ENCODE data around the gene C16orf74. TPM values are rescaled to one million over a fixed set of nuclear protein-coding genes. Genes with fewer than 3 reads are reported as not detected.

Gene C16orf74
- polyA plus RNA-seq, 6 donors from 2014 or later, result 106 to 243 (median 143) TPM

DNA sequence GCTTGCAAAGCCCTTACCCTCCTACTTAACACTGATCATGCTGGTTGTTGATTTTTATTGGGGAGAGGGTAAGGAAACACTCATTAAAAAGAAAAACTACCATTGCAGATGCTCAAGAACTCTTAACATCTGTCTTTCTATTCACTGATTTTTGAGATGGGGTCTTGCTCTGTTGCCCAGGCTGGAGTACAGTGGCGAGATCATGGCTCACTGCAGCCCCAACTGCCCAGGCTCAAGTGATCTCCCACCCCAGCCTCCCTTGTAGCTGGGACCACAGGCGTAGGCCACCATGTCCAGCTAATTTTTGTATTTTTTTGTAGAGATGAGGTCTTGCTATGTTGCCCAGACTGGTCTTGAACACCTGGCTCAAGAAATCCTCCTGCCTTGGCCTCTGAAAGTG is 33.9 kb upstream of the C16orf74 start:
- H3K27me3 Mint-ChIP-seq, result no peaks in the 10 kb centered on the region
- no peak overlapping the region for H3K27ac Mint-ChIP-seq
- DNase-seq, result no peak
- no peaks in the 10 kb centered on the region for H3K9me3 Mint-ChIP-seq
- H3K36me3 Mint-ChIP-seq, result peaks cover 14 to 21% of the 10 kb centered on the region in 2 donors
- no peak overlapping the region for H3K4me3 Mint-ChIP-seq
- ATAC-seq (ENCODE audit: low read depth in 2 of 2), result no peak
- peaks cover 12 to 16% (median 13%) of the 10 kb centered on the region in 3 donors for H3K4me1 Mint-ChIP-seq

DNA sequence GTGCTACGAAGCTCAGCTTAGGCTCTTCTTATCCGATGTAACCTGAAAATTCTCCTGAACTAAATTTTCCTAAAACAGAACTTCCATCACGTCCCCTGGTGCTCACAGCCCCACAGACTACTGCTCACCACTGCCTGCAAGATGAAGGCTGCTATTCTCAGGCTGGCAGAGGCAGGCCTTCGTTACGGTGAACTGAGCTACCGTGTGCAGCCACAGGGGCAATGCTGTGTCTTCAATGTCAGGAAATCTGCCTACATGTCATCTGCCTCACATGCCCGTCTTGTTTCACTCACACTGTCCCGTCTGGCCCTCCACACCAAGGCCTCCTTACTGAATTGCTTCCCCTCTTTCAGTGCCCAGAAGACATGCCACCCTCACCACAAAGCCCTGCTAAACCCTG is 32.5 kb upstream of the C16orf74 start:
- no peaks in the 10 kb centered on the region for H3K9me3 Mint-ChIP-seq
- H3K27me3 Mint-ChIP-seq, result no peaks in the 10 kb centered on the region
- peak overlapping the region in 4 of 6 donors; percentile 5 to 76 (median 24) for H3K27ac Mint-ChIP-seq
- no peak for DNase-seq
- ATAC-seq (ENCODE audit: low read depth in 2 of 2), result no peak
- peaks cover 11 to 26% of the 10 kb centered on the region in 2 donors for H3K36me3 Mint-ChIP-seq
- H3K4me1 Mint-ChIP-seq, result peaks cover 7 to 13% (median 12%) of the 10 kb centered on the region in 3 donors
- H3K4me3 Mint-ChIP-seq, result no peak overlapping the region

DNA sequence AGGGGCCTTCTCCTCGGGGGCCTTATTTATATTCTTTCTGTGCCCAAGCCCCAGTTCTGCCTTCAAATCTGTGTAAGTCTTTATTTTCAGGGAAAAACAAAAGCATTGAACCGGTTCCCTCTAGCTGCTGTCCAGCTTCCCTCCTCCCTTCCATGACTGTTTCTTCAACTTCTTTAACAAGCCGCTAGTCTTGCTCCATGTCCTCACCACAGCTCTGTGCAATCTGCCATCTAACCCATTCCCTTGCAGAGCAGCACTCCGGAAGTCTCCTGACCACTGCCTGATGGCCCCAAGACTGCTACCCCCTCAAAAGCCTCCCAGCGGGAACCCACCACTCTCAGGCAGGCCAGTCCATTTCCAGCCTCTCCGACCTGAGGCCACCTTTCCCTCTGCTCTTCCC is 31.6 kb upstream of the C16orf74 start:
- Mint-ChIP-seq H3K4me3 (no peak overlapping the region), H3K36me3 (peaks cover 10 to 26% of the 10 kb centered on the region in 2 donors), H3K27me3 (no peaks in the 10 kb centered on the region), H3K9me3 (no peaks in the 10 kb centered on the region), H3K4me1 (peaks cover 7 to 13% (median 12%) of the 10 kb centered on the region in 3 donors), H3K27ac (no peak overlapping the region)
- DNase-seq (no peak), ATAC-seq (ENCODE audit: low read depth in 2 of 2) (no peak)

DNA sequence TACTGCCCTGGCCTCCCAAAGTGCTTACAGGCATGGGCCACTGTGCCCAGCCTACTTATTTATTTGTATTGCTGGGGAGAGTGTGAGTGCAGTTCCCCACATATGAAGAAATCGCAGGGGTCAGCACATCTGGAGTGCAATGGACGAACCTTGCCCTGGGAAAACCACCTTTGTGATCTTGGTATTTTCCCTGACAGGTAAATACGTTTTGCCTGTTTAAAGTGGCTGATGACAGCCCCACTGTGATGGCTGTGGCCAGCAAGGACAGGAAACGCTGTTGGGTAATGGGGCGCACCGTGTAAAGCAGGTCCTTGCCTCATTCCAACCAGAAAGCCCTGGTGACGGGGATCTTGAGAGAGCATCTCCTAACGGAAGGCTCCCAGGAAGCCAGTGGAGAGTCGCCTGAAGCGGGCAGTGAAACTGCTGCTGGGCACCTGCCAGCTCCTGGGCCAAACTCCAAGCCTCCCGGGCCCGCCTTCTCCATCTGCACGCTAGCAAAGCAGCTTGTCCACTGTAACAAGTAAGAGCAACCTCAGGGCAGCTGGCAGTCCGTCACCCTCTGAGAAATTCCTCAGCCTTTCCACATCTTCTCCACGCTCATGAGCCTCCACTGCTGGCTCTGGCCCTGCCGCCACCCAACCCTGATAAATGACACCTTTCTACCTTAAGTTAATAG is 30.9 kb upstream of the C16orf74 start:
- peaks cover 7 to 13% (median 12%) of the 10 kb centered on the region in 3 donors for H3K4me1 Mint-ChIP-seq
- H3K36me3 Mint-ChIP-seq, result peaks cover 10 to 26% of the 10 kb centered on the region in 2 donors
- DNase-seq (no peak), ATAC-seq (ENCODE audit: low read depth in 2 of 2) (no peak)
- no peak overlapping the region for H3K4me3 Mint-ChIP-seq
- H3K27me3 Mint-ChIP-seq, result no peaks in the 10 kb centered on the region
- peak overlapping the region in 1 of 6 donors; percentile 12 for H3K27ac Mint-ChIP-seq
- H3K9me3 Mint-ChIP-seq, result no peaks in the 10 kb centered on the region

DNA sequence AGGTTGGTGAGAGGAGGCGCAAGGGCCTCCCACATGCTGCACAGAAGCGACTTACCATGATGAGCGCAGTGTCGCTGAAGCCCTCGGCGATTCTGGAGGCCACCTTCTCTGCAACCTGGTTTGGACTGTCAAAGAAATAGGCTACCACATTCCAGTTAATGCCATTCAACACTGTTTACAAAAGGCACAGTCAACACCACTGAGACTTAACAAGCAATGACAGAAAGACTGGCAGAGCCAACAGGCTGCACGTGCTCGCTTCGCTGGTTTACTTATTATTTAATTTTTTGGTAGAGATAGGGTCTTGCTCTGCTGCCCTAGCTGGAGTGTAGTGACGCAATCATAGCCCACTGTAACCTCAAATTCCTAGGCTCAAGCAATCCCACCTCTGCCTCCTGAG is 30.3 kb upstream of the C16orf74 start:
- Mint-ChIP-seq H3K27ac (peak overlapping the region in 1 of 6 donors; percentile 29), H3K4me3 (no peak overlapping the region), H3K4me1 (peaks cover 7 to 11% (median 9%) of the 10 kb centered on the region in 3 donors), H3K9me3 (no peaks in the 10 kb centered on the region), H3K36me3 (peaks cover 10 to 26% of the 10 kb centered on the region in 2 donors), H3K27me3 (no peaks in the 10 kb centered on the region)
- no peak for ATAC-seq (ENCODE audit: low read depth in 2 of 2)
- no peak for DNase-seq

DNA sequence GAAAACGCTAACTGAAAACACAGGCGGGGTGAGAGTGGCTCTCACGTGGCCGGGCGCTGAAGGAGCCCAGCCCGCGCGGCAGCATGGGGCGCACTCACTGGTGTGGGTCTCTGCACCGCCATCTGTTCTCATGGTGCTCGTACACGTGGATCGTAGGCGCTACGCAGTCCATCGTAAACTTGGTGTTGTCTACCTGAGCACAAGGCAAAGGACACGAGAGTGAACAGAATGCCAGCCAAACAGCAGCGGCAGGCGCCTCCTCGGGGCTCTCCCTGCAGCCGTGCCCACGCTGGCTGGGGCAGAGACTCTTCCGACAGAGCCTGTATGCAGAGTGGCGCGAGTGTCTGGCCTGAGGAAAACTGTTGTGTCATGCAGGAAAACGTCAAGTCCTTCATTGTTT is 29.4 kb upstream of the C16orf74 start:
- no peaks in the 10 kb centered on the region for H3K27me3 Mint-ChIP-seq
- peak overlapping the region in 1 of 6 donors; percentile 26 for H3K27ac Mint-ChIP-seq
- H3K36me3 Mint-ChIP-seq, result peaks cover 10 to 26% of the 10 kb centered on the region in 2 donors
- ATAC-seq (ENCODE audit: low read depth in 2 of 2), result no peak
- no peak overlapping the region for H3K4me3 Mint-ChIP-seq
- DNase-seq, result no peak
- no peaks in the 10 kb centered on the region for H3K9me3 Mint-ChIP-seq
- H3K4me1 Mint-ChIP-seq, result peaks cover 2 to 9% (median 7%) of the 10 kb centered on the region in 3 donors

DNA sequence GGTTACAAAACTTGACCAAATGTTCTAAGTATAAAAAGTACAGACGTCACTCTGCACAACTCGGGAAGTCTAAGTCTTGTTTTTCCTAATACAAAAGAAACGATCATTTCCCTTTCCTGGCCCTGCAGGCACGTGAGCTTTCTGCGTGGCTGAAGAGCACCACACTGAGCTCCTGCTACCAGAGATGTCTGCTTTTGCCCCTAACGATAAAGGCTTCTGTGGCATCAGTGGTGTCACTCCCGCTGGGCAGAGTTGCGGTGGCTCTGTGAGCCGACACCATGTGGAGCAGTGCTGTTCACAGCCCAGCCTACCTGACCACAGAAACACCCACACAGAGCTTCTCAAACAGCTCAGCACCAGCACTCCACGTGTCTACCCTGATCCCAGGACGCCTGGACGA is 28.0 kb upstream of the C16orf74 start:
- Mint-ChIP-seq H3K9me3 (no peaks in the 10 kb centered on the region), H3K4me1 (peaks cover 2 to 9% (median 6%) of the 10 kb centered on the region in 3 donors), H3K4me3 (no peak overlapping the region), H3K36me3 (peaks cover 10 to 26% of the 10 kb centered on the region in 2 donors), H3K27ac (peak overlapping the region in 1 of 6 donors; percentile 48), H3K27me3 (no peaks in the 10 kb centered on the region)
- DNase-seq (no peak), ATAC-seq (ENCODE audit: low read depth in 2 of 2) (no peak)

DNA sequence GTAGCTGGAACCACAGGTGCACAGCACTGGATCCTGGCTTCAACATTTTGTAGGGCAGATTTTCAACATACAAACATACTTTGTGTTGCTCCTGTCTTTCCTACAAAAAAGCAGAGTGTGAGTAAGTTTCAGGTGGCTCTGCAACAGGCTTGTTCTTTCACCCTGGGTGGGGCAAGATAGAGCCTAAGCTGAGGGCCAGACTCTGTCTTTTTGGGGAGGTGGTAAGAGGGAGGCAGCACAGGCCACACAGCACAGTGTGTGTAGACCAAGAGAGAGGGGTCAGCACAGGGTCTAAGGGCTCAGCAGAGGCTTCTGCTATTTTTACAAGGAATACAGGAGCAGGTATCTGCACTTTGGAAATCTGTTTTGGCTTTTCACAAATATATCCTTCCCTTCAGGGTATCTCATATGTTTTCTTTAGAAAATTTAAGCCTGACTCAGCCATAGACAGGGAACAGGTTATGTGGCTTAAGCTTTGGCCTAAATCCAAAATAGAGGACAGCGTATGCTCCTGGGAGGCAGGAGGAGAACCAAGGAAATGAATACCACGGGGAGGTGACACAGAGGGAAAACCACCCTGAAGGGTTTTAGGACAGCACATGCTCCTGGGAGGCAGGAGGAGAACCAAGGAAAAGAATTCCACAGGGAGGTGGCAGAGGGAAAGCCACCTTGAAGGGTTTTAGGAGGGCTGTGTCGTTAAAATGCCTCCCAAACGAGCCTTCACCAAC is 26.9 kb upstream of the C16orf74 start:
- DNase-seq (no peak), ATAC-seq (ENCODE audit: low read depth in 2 of 2) (no peak)
- no peaks in the 10 kb centered on the region for H3K27me3 Mint-ChIP-seq
- peaks cover 0 to 5% (median 2%) of the 10 kb centered on the region in 3 donors for H3K4me1 Mint-ChIP-seq
- peak overlapping the region in 2 of 6 donors; percentile 48 to 64 for H3K27ac Mint-ChIP-seq
- no peak overlapping the region for H3K4me3 Mint-ChIP-seq
- H3K9me3 Mint-ChIP-seq, result no peaks in the 10 kb centered on the region
- peaks cover 10 to 25% of the 10 kb centered on the region in 2 donors for H3K36me3 Mint-ChIP-seq

DNA sequence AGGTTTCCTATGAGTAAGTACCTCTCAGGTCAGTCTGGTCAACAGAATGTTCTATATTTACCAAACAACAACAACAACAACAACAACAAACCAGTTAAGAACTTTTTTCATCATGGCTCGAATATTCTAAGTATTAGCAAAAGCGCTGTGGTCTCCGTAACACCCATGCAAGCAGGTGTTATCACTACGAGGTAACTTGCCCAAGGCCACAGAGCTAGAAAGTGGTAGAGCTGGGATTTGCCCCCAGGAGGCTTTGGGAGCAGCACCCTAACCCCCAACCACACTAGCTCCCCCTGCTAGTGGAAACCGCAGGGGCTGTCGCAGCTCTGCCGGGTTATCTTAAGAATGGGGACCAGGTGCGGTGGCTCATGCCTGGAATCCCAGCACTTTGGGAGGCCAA is 23.9 kb upstream of the C16orf74 start:
- peaks cover 5 to 7% of the 10 kb centered on the region in 2 donors for H3K36me3 Mint-ChIP-seq
- H3K9me3 Mint-ChIP-seq, result no peaks in the 10 kb centered on the region
- H3K4me1 Mint-ChIP-seq, result no peaks in the 10 kb centered on the region
- ATAC-seq (ENCODE audit: low read depth in 2 of 2) (no peak), DNase-seq (no peak)
- H3K27ac Mint-ChIP-seq, result peak overlapping the region in 1 of 6 donors; percentile 62
- H3K27me3 Mint-ChIP-seq, result no peaks in the 10 kb centered on the region
- no peak overlapping the region for H3K4me3 Mint-ChIP-seq

DNA sequence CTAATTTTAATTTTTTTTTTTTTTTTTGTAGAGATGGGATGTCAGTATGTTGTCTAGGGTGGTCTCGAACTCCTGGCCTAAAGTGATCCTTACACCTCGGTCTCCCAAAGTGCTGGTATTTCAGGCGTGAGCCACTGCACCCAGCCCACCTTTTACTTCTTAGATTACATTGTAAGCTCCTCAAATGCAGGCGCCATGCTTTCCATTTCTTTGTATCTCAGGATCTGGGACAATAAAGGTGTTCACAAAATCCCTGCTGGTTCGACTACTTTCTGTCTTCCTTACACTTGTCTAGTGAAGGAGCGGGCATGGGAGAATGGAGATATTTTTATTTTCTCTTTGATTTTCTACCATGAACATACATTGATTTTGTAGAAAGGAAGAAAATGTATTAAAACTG is 23.2 kb upstream of the C16orf74 start:
- Mint-ChIP-seq H3K36me3 (peaks cover 0 to 3% of the 10 kb centered on the region in 2 donors), H3K4me3 (peak overlapping the region in 1 of 8 donors; percentile 9), H3K27me3 (no peaks in the 10 kb centered on the region), H3K27ac (no peak overlapping the region), H3K9me3 (no peaks in the 10 kb centered on the region), H3K4me1 (no peaks in the 10 kb centered on the region)
- ATAC-seq (ENCODE audit: low read depth in 2 of 2) (no peak), DNase-seq (no peak)

DNA sequence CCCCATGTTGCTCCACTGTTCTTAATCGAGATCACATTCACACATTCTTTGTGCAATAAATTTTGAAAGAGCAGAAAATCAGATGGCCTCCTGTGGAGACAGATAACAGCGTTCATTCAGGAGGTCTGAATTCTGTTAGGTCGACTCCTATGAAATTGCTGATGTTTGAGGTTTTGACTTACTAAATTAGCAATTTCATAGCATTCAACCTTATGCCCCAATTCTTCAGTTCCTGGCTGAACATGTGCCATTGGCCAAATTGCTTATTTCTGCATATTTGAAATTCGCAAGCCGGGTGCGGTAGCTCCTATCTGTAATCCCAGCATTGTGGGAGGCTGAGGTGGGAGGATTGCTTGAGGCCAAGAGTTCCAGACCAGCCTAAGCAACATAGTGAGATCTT is 22.1 kb upstream of the C16orf74 start:
- no peaks in the 10 kb centered on the region for H3K9me3 Mint-ChIP-seq
- no peak overlapping the region for H3K4me3 Mint-ChIP-seq
- H3K36me3 Mint-ChIP-seq, result peaks cover 0 to 3% of the 10 kb centered on the region in 2 donors
- H3K4me1 Mint-ChIP-seq, result no peaks in the 10 kb centered on the region
- no peak overlapping the region for H3K27ac Mint-ChIP-seq
- DNase-seq (no peak), ATAC-seq (ENCODE audit: low read depth in 2 of 2) (no peak)
- H3K27me3 Mint-ChIP-seq, result no peaks in the 10 kb centered on the region

DNA sequence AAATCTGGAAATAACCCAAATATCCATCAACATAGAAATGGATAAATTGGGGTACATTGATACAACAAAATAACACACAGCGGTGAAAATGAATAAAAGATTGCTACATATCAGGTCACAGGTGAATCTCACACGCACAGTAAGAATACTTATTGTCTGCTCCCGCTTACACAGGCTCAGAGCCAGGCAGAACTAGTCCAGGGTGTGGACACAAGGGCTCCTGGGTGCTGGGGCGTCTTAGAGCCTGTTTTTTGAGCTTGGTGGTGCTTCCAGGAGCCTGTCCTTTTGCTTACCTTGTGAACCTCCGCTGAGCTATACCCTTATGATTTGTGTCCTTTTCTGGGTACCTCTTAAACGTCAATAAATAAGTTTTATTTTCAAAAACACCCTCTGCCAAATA is 19.8 kb upstream of the C16orf74 start:
- DNase-seq (no peak), ATAC-seq (ENCODE audit: low read depth in 2 of 2) (no peak)
- no peaks in the 10 kb centered on the region for H3K27me3 Mint-ChIP-seq
- H3K27ac Mint-ChIP-seq, result peak overlapping the region in 1 of 6 donors; percentile 49
- no peak overlapping the region for H3K4me3 Mint-ChIP-seq
- no peaks in the 10 kb centered on the region for H3K9me3 Mint-ChIP-seq
- H3K4me1 Mint-ChIP-seq, result peaks cover 0 to 12% (median 10%) of the 10 kb centered on the region in 3 donors
- no peaks in the 10 kb centered on the region for H3K36me3 Mint-ChIP-seq

DNA sequence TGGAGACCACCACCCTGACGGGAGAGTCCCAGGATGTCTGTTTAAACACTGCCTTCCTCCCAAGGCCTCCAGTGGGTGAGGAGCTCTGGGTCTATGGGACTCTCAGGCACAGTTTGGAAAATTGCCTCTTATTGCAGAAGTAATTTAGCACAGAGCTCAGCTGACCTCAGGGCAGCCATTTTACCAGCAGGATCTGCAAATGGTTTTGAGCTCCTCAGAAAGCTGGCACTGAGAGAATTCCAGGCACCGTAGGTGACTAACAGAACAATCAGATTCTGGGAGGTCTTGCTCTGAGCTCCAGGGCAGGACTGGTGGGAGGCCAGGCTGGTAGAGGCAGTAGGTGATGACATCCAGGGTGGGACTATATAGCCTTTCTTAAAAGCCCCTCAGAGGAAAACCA is 17.3 kb upstream of the C16orf74 start:
- no peaks in the 10 kb centered on the region for H3K9me3 Mint-ChIP-seq
- ATAC-seq (ENCODE audit: low read depth in 2 of 2), result no peak
- H3K4me1 Mint-ChIP-seq, result peaks cover 4 to 13% (median 12%) of the 10 kb centered on the region in 3 donors
- no peaks in the 10 kb centered on the region for H3K36me3 Mint-ChIP-seq
- DNase-seq, result no peak
- no peaks in the 10 kb centered on the region for H3K27me3 Mint-ChIP-seq
- H3K4me3 Mint-ChIP-seq, result no peak overlapping the region
- peak overlapping the region in 1 of 6 donors; percentile 81 for H3K27ac Mint-ChIP-seq

DNA sequence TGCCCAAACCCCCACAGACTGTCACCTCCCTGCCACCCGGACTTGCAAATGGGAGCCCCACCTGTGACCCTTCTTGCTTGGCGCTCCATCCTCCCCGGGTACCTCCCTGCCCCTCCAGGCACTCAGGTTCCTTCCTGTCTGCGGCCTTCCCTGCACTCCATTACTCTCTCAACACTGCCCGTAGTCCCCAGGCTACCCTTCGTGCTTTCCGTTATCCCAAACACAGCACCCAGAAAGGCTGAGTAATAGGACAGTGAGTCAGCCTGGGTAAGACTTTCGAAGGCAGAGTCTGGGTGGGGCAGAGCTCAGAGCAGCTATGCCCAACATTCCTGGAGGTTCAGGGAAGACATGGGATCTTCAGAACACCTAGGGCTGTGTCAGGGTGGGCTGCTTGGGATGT is 16.6 kb upstream of the C16orf74 start:
- no peaks in the 10 kb centered on the region for H3K9me3 Mint-ChIP-seq
- H3K4me3 Mint-ChIP-seq, result no peak overlapping the region
- no peaks in the 10 kb centered on the region for H3K36me3 Mint-ChIP-seq
- H3K27ac Mint-ChIP-seq, result peak overlapping the region in 2 of 6 donors; percentile 36 to 85
- no peaks in the 10 kb centered on the region for H3K27me3 Mint-ChIP-seq
- H3K4me1 Mint-ChIP-seq, result peaks cover 4 to 14% (median 12%) of the 10 kb centered on the region in 3 donors
- ATAC-seq (ENCODE audit: low read depth in 2 of 2) (no peak), DNase-seq (no peak)

Data from naive B cell (primary cell).